Endothelial cell of umbilical vein (primary cell): ENCODE data around the gene CECR2. TPM values are rescaled to one million over a fixed set of nuclear protein-coding genes. Genes with fewer than 3 reads are reported as not detected.

Experiments
- BruUV-seq: library from RNA; stranded (reverse); fragments of 400-500 nt; replicated peaks from 2 replicates; lab custom pipeline; 2021; lab: Mats Ljungman, UMichigan
- CTCF ChIA-PET: fragments of 300-600, 350-600 bp; sonication (Branson Sonifier 250); formaldehyde crosslinking; loops from one replicate; lab custom pipeline; 2021; ENCODE audit warnings: antibody characterized with exemption, inconsistent platforms; lab: Charles Lee
- POLR2A ChIA-PET: fragments of 300-600, 350-600 bp; sonication (Branson Sonifier 250); formaldehyde crosslinking; loops from one replicate; lab custom pipeline; 2021; ENCODE audit warnings: antibody characterized with exemption, inconsistent platforms; lab: Charles Lee
- DNase-seq: peaks from one replicate; pipeline ENCODE4 v3.0.0-alpha.2; 2011; ENCODE audit warnings: low read depth, low spot score
- FAIRE-seq: peaks from 2 replicates; lab custom pipeline; 2011; peaks lifted over from hg19 to GRCh38; lab: Jason Lieb, UNC
- H2AFZ ChIP-seq: 2 replicates; pipeline ENCODE4 v1.6.0; 2012; ENCODE audit warnings: low read depth, low read length, control low read depth, inconsistent platforms
- H3K27ac ChIP-seq: 2 replicates; pipeline ENCODE4 v1.5.1; 2011; ENCODE audit warnings: low read depth, mild to moderate bottlenecking, control low read depth, low read length, moderate library complexity; ENCODE audit not compliant: insufficient read depth
- H3K27me3 ChIP-seq, 2 experiments: 2 replicates each; pipeline versions ENCODE4 v1.6.0 to v1.6.1; 2011; ENCODE audit warnings: low read length in 2 of 2, mixed read lengths in 1 of 2; ENCODE audit not compliant: control insufficient read depth in 2 of 2, insufficient read depth in 2 of 2
- H3K36me3 ChIP-seq, 2 experiments: 2 replicates in 1 of 2; 3 replicates in 1 of 2; pipeline ENCODE4 v1.5.1; 2011; ENCODE audit warnings: low read length in 2 of 2, mild to moderate bottlenecking in 1 of 2, moderate library complexity in 1 of 2; ENCODE audit not compliant: control insufficient read depth in 2 of 2, insufficient read depth in 2 of 2; ENCODE audit errors: extremely low read depth in 1 of 2
- H3K4me1 ChIP-seq: 3 replicates; pipeline ENCODE4 v1.5.1; 2011; ENCODE audit warnings: mild to moderate bottlenecking, low read length; ENCODE audit not compliant: control insufficient read depth, insufficient read depth; ENCODE audit errors: extremely low read depth
- H3K4me2 ChIP-seq: 2 replicates; pipeline ENCODE4 v1.6.1; 2011; ENCODE audit warnings: low read length, control low read depth, mixed read lengths; ENCODE audit not compliant: insufficient read depth
- H3K4me3 ChIP-seq, 3 experiments: fragments of 200-600 bp in 1 of 3; sonication (generic), shearing (Covaris generic) in 1 of 3; replicated peaks in 1 of 3; 2 replicates each; pipeline ENCODE4 v1.5.1; 2011 to 2016; ENCODE audit warnings: control low read depth in 3 of 3, low read length in 3 of 3, mild to moderate bottlenecking in 2 of 3, inconsistent platforms in 1 of 3, low read depth in 1 of 3, moderate library complexity in 1 of 3; ENCODE audit not compliant: insufficient read depth in 1 of 3
- H3K79me2 ChIP-seq: 2 replicates; pipeline ENCODE4 v1.6.0; 2012; ENCODE audit warnings: low read length, inconsistent platforms; ENCODE audit not compliant: control insufficient read depth, insufficient read depth
- H3K9ac ChIP-seq: replicated peaks from 2 replicates; pipeline ENCODE3; 2011; ENCODE audit warnings: low read length, control low read depth; ENCODE audit not compliant: insufficient read depth; ENCODE audit errors: extremely low read depth
- H3K9me1 ChIP-seq: replicated peaks from 3 replicates; pipeline ENCODE4 v1.6.0; 2011; ENCODE audit warnings: mild to moderate bottlenecking, low read length; ENCODE audit not compliant: control insufficient read depth, insufficient read depth; ENCODE audit errors: extremely low read depth
- H3K9me3 ChIP-seq: replicated peaks from 2 replicates; pipeline ENCODE4 v1.5.1; 2012; ENCODE audit warnings: low read length, inconsistent platforms; ENCODE audit not compliant: control insufficient read depth, insufficient read depth
- H4K20me1 ChIP-seq: replicated peaks from 2 replicates; pipeline ENCODE3; 2011; ENCODE audit warnings: mild to moderate bottlenecking, low read length; ENCODE audit not compliant: control insufficient read depth, insufficient read depth; ENCODE audit errors: extremely low read depth
- CTCF ChIP-seq, 2 donors: IDR thresholded peaks; 1 replicate in 1 of 2; 2 replicates in 1 of 2; pipeline ENCODE4 v1.5.1; 2011; ENCODE audit warnings: low read length in 2 of 2, mild to moderate bottlenecking in 2 of 2, moderate library complexity in 2 of 2, control low read depth in 1 of 2, inconsistent platforms in 1 of 2, low read depth in 1 of 2; ENCODE audit not compliant: insufficient read depth in 1 of 2; ENCODE audit errors: extremely low read depth in 1 of 2
- EZH2 ChIP-seq: IDR thresholded peaks from 2 replicates; pipeline ENCODE4 v1.6.1; 2012; ENCODE audit warnings: borderline replicate concordance, low read depth, mild to moderate bottlenecking, moderate library complexity, low read length, inconsistent platforms; ENCODE audit not compliant: severe bottlenecking
- FOS ChIP-seq: IDR thresholded peaks from 2 replicates; pipeline ENCODE4 v1.6.1; 2011; ENCODE audit warnings: mild to moderate bottlenecking, low read length, moderate library complexity, borderline replicate concordance; ENCODE audit not compliant: insufficient read depth
- GATA2 ChIP-seq: IDR thresholded peaks from 2 replicates; pipeline ENCODE4 v1.7.0; 2011; ENCODE audit warnings: low read depth, mild to moderate bottlenecking, moderate library complexity, mixed read lengths, low read length; ENCODE audit not compliant: insufficient read length, insufficient read depth
- JUN ChIP-seq: IDR thresholded peaks from 2 replicates; pipeline ENCODE4 v1.6.1; 2011; ENCODE audit warnings: borderline replicate concordance, low read depth; ENCODE audit not compliant: insufficient read length, insufficient read depth
- MAX ChIP-seq: IDR thresholded peaks from 2 replicates; pipeline ENCODE4 v1.6.1; 2011; ENCODE audit not compliant: insufficient read depth, insufficient read length
- MYC ChIP-seq: IDR thresholded peaks from one replicate; pipeline ENCODE4 v1.6.1; 2011; ENCODE audit warnings: mild to moderate bottlenecking, low read depth, low read length
- POLR2A ChIP-seq: IDR thresholded peaks from 2 replicates; pipeline ENCODE4 v1.6.1; 2012; ENCODE audit warnings: low read depth, mild to moderate bottlenecking, control low read depth, low read length
- POLR2AphosphoS5 ChIP-seq: IDR thresholded peaks from 2 replicates; pipeline ENCODE4 v1.6.1; 2012; ENCODE audit warnings: low read depth, mild to moderate bottlenecking, control low read depth, low read length, moderate library complexity; ENCODE audit not compliant: insufficient read depth
- dilution Hi-C: fragments of 300-500 bp; cut with MboI; formaldehyde crosslinking; loops from one replicate; pipeline ENCODE4 v1.15.0; 2019; ENCODE audit warnings: low sequenced_read_pairs; ENCODE audit not compliant: extremely low pct_ligation_motif_present
- intact Hi-C: fragments of 100-400 bp; cut with micrococcal nuclease; formaldehyde crosslinking; loops from one replicate; pipeline ENCODE4 v1.10.0; 2022
- polyA plus RNA-seq, 4 experiments: library from polyadenylated mRNA; depleted of rRNA in 3 of 4; stranded (reverse) in 3 of 4; unstranded in 1 of 4; fragments of >200 nt; gene quantifications; 2 replicates each; pipeline versions ENCODE4 v1.2.1 to v1.2.3, GENCODE V29; 2011 to 2012; ENCODE audit warnings: missing spikeins in 1 of 4
- total RNA-seq: library from RNA; stranded (reverse); gene quantifications from 2 replicates; pipeline ENCODE4 v1.2.3, GENCODE V29; 2021

CECR2 gene
- total and polyA plus RNA-seq, 2 donors (not counting 3 experiments of a cell fraction or from before 2014, with no cell fraction given): 0.01 TPM; not detected in 1

- no peak overlapping the region for H3K9ac ChIP-seq
- H3K4me1 ChIP-seq: no peaks in the 10 kb centered on the region
- no peaks in the 10 kb centered on the region for H3K9me3 ChIP-seq
- FAIRE-seq (no peak), DNase-seq (no peak)
- H3K36me3 ChIP-seq: no peaks in the 10 kb centered on the region
- no peak overlapping the region for H2AFZ ChIP-seq
- no peaks in the 10 kb centered on the region for H4K20me1 ChIP-seq
- no peaks in the 10 kb centered on the region for H3K9me1 ChIP-seq
- dilution Hi-C loops: no loop called here
- intact Hi-C loops: no loop called here
- no peak overlapping the region for H3K27ac ChIP-seq
- POLR2A ChIA-PET: no interaction called here
- peaks cover 5 to 7% of the 10 kb centered on the region in 2 experiments for H3K27me3 ChIP-seq
- no peaks in the 10 kb centered on the region for H3K79me2 ChIP-seq
- H3K4me2 ChIP-seq: no peak overlapping the region
- no TSS peak for BruUV-seq
- TF ChIP-seq JUN: no peak
- no peak for TF ChIP-seq CTCF (IDR thresholded peaks at IDR 0.05; ENCODE audit: extremely low read depth in 1 of 2, insufficient read depth in 1 of 2, low read depth in 1 of 2, low read length in 2 of 2)
- no peak for TF ChIP-seq EZH2
- no peak for TF ChIP-seq MYC
- TF ChIP-seq POLR2A: no peak
- no peak for TF ChIP-seq MAX
- TF ChIP-seq POLR2AphosphoS5: no peak
- TF ChIP-seq FOS: no peak
- TF ChIP-seq GATA2: no peak
- H3K4me3 ChIP-seq: no peak overlapping the region
- CTCF ChIA-PET: interaction anchor here (0.7 kb wide), 1 partner anchor 244 kb away, joined by 3 read pairs; no protein-coding TSS in a partner anchor
Measured at GRCh38 chr22:17434856-17435255, 65.6 kb downstream of the CECR2 start.
